GM12878 (cell line): ENCODE data around the gene B3GALT4. TPM values are rescaled to one million over a fixed set of nuclear protein-coding genes. Genes with fewer than 3 reads are reported as not detected.

ENCODE experiments used
- ATAC-seq: fragments of 200-7000 bp; cut with Tn5 transposase; 3 replicates; pipeline ENCODE4 v1.9.1; 2020; ENCODE audit warnings: mild to moderate bottlenecking, moderate library complexity
- BruUV-seq: library from RNA; stranded (reverse); fragments of 400-500 nt; replicated peaks from 2 replicates; lab custom pipeline; 2021; lab: Mats Ljungman, UMichigan
- CTCF ChIA-PET: fragments of 300-600 bp; sonication (Branson Sonifier 250); formaldehyde crosslinking; extraction: SDS; loops from one replicate; lab custom pipeline; 2021; ENCODE audit warnings: inconsistent platforms; lab: Yijun Ruan, JAX
- POLR2A ChIA-PET: fragments of 350-600 bp; formaldehyde crosslinking; extraction: SDS; loops from one replicate; lab custom pipeline; 2021; ENCODE audit warnings: inconsistent platforms; lab: Charles Lee
- RAD21 ChIA-PET: fragments of 300-600 bp; sonication (Branson Sonifier 250); formaldehyde crosslinking; loops from one replicate; lab custom pipeline; 2023; ENCODE audit warnings: antibody characterized with exemption; ENCODE audit not compliant: unreplicated experiment; lab: Charles Lee
- SMC1A ChIA-PET: fragments of 300-600 bp; sonication (Branson Sonifier 250); formaldehyde crosslinking; loops from one replicate; lab custom pipeline; 2023; ENCODE audit not compliant: unreplicated experiment, uncharacterized antibody; lab: Charles Lee
- DNase-seq: peaks from one replicate; pipeline ENCODE4 v3.0.0-alpha.2; 2011; ENCODE audit warnings: low read depth, low spot score
- FAIRE-seq: peaks from 3 replicates; lab custom pipeline; 2011; peaks lifted over from hg19 to GRCh38; lab: Jason Lieb, UNC
- H2AFZ ChIP-seq: 2 replicates; pipeline ENCODE4 v1.6.0; 2011; ENCODE audit warnings: low read depth, low read length, control low read depth; ENCODE audit not compliant: control insufficient read depth
- H3K27ac ChIP-seq: 2 replicates; pipeline ENCODE4 v1.5.1; 2011; ENCODE audit warnings: control low read depth; ENCODE audit not compliant: control insufficient read depth, insufficient read depth
- H3K27me3 ChIP-seq, 2 experiments: replicated peaks in 1 of 2; 2 replicates each; pipeline versions ENCODE4 v1.6.0 to v1.6.1; 2011; ENCODE audit warnings: low read length in 1 of 2; ENCODE audit not compliant: control insufficient read depth in 2 of 2, insufficient read depth in 2 of 2
- H3K36me3 ChIP-seq, 2 experiments: 2 replicates each; pipeline ENCODE4 v1.5.1; 2011; ENCODE audit warnings: low read length in 1 of 2; ENCODE audit not compliant: control insufficient read depth in 2 of 2, insufficient read depth in 2 of 2
- H3K4me1 ChIP-seq: 2 replicates; pipeline ENCODE4 v1.6.1; 2011; ENCODE audit warnings: mild to moderate bottlenecking, low read length, moderate library complexity, mixed read lengths; ENCODE audit not compliant: control insufficient read depth, insufficient read depth
- H3K4me2 ChIP-seq: 2 replicates; pipeline ENCODE4 v1.6.0; 2011; ENCODE audit warnings: control low read depth; ENCODE audit not compliant: control insufficient read depth, insufficient read depth
- H3K4me3 ChIP-seq: fragments of 200-600 bp; sonication (generic); 2 replicates; pipeline ENCODE4 v1.5.1; 2016
- H3K79me2 ChIP-seq: 2 replicates; pipeline ENCODE4 v1.6.0; 2011; ENCODE audit warnings: low read length; ENCODE audit not compliant: control insufficient read depth, insufficient read depth
- H3K9ac ChIP-seq: 2 replicates; pipeline ENCODE4 v1.8.0; 2011; ENCODE audit warnings: low read length, control low read depth, mixed read lengths; ENCODE audit not compliant: control insufficient read depth, insufficient read depth
- H3K9me3 ChIP-seq: replicated peaks from 3 replicates; pipeline ENCODE4 v1.5.1; 2011; ENCODE audit warnings: mild to moderate bottlenecking, low read length; ENCODE audit not compliant: control insufficient read depth, insufficient read depth
- H4K20me1 ChIP-seq: 2 replicates; pipeline ENCODE4 v1.6.0; 2011; ENCODE audit not compliant: control insufficient read depth, insufficient read depth
- CREB1 ChIP-seq: IDR thresholded peaks from 2 replicates; pipeline ENCODE4 v1.6.1; 2012; ENCODE audit warnings: low read depth, mild to moderate bottlenecking, inconsistent platforms
- HCFC1 ChIP-seq: fragments of 150-350 bp; IDR thresholded peaks from 2 replicates; pipeline ENCODE4 v1.6.1; 2014; ENCODE audit warnings: low read length
- MXI1 ChIP-seq: fragments of 150-350 bp; IDR thresholded peaks from 2 replicates; pipeline ENCODE4 v1.6.1; 2011; ENCODE audit warnings: low read depth, mild to moderate bottlenecking, inconsistent platforms, low read length, improper control_type of control experiment
- MYB ChIP-seq: fragments of 150-350 bp; IDR thresholded peaks from 2 replicates; pipeline ENCODE4 v1.6.1; 2014; ENCODE audit warnings: mild to moderate bottlenecking, low read depth, low read length, borderline replicate concordance
- PAX5 ChIP-seq: IDR thresholded peaks from 2 replicates; pipeline ENCODE4 v1.6.1; 2011; ENCODE audit warnings: low read depth, low read length, borderline replicate concordance
- PAX8 ChIP-seq: fragments of 450-650 bp; IDR thresholded peaks from 2 replicates; pipeline ENCODE4 v1.6.1; 2017; ENCODE audit warnings: mild to moderate bottlenecking, moderate library complexity
- PML ChIP-seq: IDR thresholded peaks from 2 replicates; pipeline ENCODE4 v1.6.1; 2012; ENCODE audit warnings: low read length, inconsistent platforms
- POLR2A ChIP-seq: IDR thresholded peaks from 2 replicates; pipeline ENCODE4 v1.6.1; 2011; ENCODE audit warnings: low read depth, mild to moderate bottlenecking, low read length
- POLR2AphosphoS2 ChIP-seq: IDR thresholded peaks from 2 replicates; pipeline ENCODE4 v1.6.1; 2011; ENCODE audit warnings: low read depth, mild to moderate bottlenecking, low read length, improper control_type of control experiment, moderate library complexity
- SP1 ChIP-seq: IDR thresholded peaks from one replicate; pipeline ENCODE4 v1.6.1; 2011; ENCODE audit warnings: low read depth, low read length
- SRF ChIP-seq, 2 experiments: IDR thresholded peaks; 2 replicates each; pipeline ENCODE4 v1.6.1; 2011; ENCODE audit warnings: low read depth in 2 of 2, low read length in 2 of 2, mild to moderate bottlenecking in 1 of 2, moderate library complexity in 1 of 2
- TCF7 ChIP-seq: IDR thresholded peaks from 2 replicates; pipeline ENCODE4 v1.6.1; 2014; ENCODE audit warnings: antibody characterized with exemption, borderline replicate concordance
- WGBS: methylation state at CpG from one replicate; pipeline ENCODE4 v1.1.6; 2016; ENCODE audit warnings: low lambda C conversion rate; ENCODE audit not compliant: insufficient replicate concordance, insufficient coverage; ENCODE audit errors: missing lambda C conversion rate; 5-methylcytosine and 5-hydroxymethylcytosine counted together
- in situ Hi-C: fragments of 300-500 bp; cut with MboI; formaldehyde crosslinking; loops from 9 replicates; pipeline ENCODE4 v1.14.3; 2018; ENCODE audit warnings: mixed read lengths
- intact Hi-C: fragments of 100-400 bp; cut with micrococcal nuclease; formaldehyde crosslinking; loops from one replicate; pipeline ENCODE4 v1.14.2; 2022; ENCODE audit not compliant: unreplicated experiment
- polyA plus RNA-seq, 11 experiments: library from polyadenylated mRNA; depleted of rRNA in 4 of 11; unstranded in 6 of 11; stranded (reverse) in 5 of 11; fragments of >200 nt; fragmentation: Nextera tagmentation in 4 of 11; fragmentation: Illumina TruSeq in 1 of 11; extraction: Ambion mirVana in 4 of 11; extraction: Trizol in 1 of 11; gene quantifications; 1 replicate in 1 of 11; 2 replicates in 10 of 11; pipeline versions ENCODE4 v1.2.1 to v1.2.3, GENCODE V29; 2011 to 2016; ENCODE audit warnings: inconsistent platforms in 2 of 11, missing spikeins in 2 of 11, low read depth in 1 of 11
- total RNA-seq, 4 experiments: library from RNA; depleted of rRNA in 3 of 4; stranded (reverse); fragments of >200 nt in 3 of 4; fragmentation: Illumina TruSeq in 1 of 4; extraction: Trizol in 1 of 4; gene quantifications; 2 replicates each; pipeline versions ENCODE4 v1.2.1 to v1.2.3, GENCODE V29; 2013 to 2021
- TF ChIP-seq, protein P1 (sequence below): fragments of 450-650 bp; IDR thresholded peaks from 2 replicates; pipeline ENCODE4 v1.6.1; 2016; ENCODE audit warnings: mild to moderate bottlenecking
- TF ChIP-seq, protein P2 (sequence below): fragments of 150-350 bp; IDR thresholded peaks from 2 replicates; pipeline ENCODE4 v1.6.1; 2014; ENCODE audit warnings: mild to moderate bottlenecking, low read depth, low read length
- TF ChIP-seq, protein P3 (sequence below): fragments of 450-650 bp; IDR thresholded peaks from 2 replicates; pipeline ENCODE4 v1.6.1; 2018; ENCODE audit warnings: borderline replicate concordance, mild to moderate bottlenecking; ENCODE audit not compliant: partially characterized antibody

B3GALT4 gene
- total and polyA plus RNA-seq, 10 of the 15 experiments (the other 5 are each of a cell fraction or from before 2014, with no cell fraction given): 0.27 to 8.2 (median 2.6) TPM

DNA sequence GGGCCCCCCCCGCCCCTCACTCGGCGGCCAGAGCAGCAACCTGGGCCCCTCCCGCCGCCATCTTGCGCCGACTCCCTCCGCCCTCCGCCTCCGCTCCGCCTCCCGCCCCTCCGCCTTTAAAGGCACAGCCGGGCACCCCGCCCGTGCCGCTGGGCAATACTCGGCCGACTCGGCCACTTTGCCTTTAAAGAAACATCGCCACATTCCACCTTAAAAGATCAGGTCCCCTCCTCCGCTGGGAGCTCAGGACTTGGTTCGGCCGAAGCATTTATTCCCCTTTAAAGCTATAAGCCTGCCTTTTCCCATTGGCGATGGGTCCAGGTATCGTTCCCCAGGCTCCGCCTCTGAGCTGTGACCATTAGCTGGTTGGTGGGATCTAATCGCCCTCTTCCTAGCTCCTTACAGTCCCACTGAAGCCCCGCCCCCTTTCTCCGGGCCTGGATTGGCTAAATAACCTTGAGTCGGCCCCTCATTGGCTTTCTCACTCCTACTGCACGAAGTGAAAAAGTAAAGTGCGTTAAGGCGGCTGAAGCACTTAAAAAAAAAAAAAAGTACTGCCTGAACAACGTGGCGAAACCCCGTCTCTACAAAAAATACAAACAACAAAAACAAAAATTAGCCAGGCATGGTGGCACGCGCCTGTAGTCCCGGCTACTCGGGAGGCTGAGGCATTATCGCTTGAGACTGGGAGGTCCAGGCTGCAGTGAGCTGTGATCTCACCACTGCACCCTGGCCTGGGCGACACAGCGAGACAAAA, 40.9 kb downstream of the B3GALT4 start, which contains the start of gene ZBTB22:
ZBTB22 (minus strand) TSS at position 76 of the 757 bp plus-strand sequence. CDS start 828 bp downstream, outside the sequence.
- Histone ChIP-seq H3K27ac (peak within 1 kb of the TSS; percentile 74), H4K20me1 (0 out of 2 replicates have a peak, but pooled peaks cover 3% of the 10 kb centered on the region), H3K79me2 (peaks cover 54% of the 10 kb centered on the region), H3K27me3 (no peaks in the 10 kb centered on the region), H3K4me3 (peak within 1 kb of the TSS; percentile 63), H2AFZ (peak within 1 kb of the TSS; percentile 73), H3K36me3 (peaks cover 12 to 16% of the 10 kb centered on the region in 2 experiments; a peak in 3 of 4 replicates), H3K4me2 (peak within 1 kb of the TSS; percentile 75), H3K9me3 (no peaks in the 10 kb centered on the region), H3K4me1 (peaks cover 35% of the 10 kb centered on the region), H3K9ac (peak within 1 kb of the TSS; percentile 72; the same call in 1 of the 2 replicates)
- DNase-seq: peak; percentile 94
- under 1% methylated on average over 29 of the region's 44 CpGs for WGBS
- in situ Hi-C loops: no loop called here
- ChIA-PET SMC1A (interaction anchor here (0.6 to 1.5 kb wide), 8 partner anchors 18 to 377 kb away, joined by 3 to 13 read pairs (median 4); partner anchors contain the start of genes PFDN6 and WDR46), POLR2A (interaction anchor here (0.5 to 2.0 kb wide), 21 partner anchors 9 to 1322 kb away, joined by 3 to 12 read pairs (median 5); partner anchors contain the start of genes B3GALT4, HLA-DPA1, HLA-DPB1 and HSD17B8), CTCF (interaction anchor here (0.6 to 2.7 kb wide), 9 partner anchors 17 to 137 kb away, joined by 3 to 19 read pairs (median 4); partner anchors contain the start of genes B3GALT4, CUTA, RING1 and VPS52), RAD21 (interaction anchor here (0.7 to 2.8 kb wide), 16 partner anchors 8 to 303 kb away, joined by 3 to 22 read pairs (median 4); partner anchors contain the start of genes B3GALT4, ITPR3, PFDN6 and RGL2)
- peak; percentile 95 for FAIRE-seq
- ATAC-seq: peak; percentile 69
- BruUV-seq: no TSS peak
- intact Hi-C loops: loop anchor here (5.0 kb wide), 1 partner anchor 99 kb away; the partner anchor contains the start of gene CUTA
- TF ChIP-seq TCF7 (no peak), HCFC1 (peak; percentile 42; the same call in 1 of the 2 replicates), SRF (IDR thresholded peaks at IDR 0.05; ENCODE audit: low read depth in 2 of 2, low read length in 2 of 2) (no peak), PAX8 (no peak), SP1 (peak; percentile 60), CREB1 (peak; percentile 62), POLR2A (peak; percentile 58), MXI1 (peak; percentile 59; the same call in 1 of the 2 replicates), MYB (no peak), PAX5 (0 out of 2 replicates have a peak, but pooled peaks have one; percentile 12), POLR2AphosphoS2 (peak; percentile 73; the same call in 1 of the 2 replicates), PML (peak; percentile 29; the same call in 1 of the 2 replicates)
- TF ChIP-seq, protein P1, sequence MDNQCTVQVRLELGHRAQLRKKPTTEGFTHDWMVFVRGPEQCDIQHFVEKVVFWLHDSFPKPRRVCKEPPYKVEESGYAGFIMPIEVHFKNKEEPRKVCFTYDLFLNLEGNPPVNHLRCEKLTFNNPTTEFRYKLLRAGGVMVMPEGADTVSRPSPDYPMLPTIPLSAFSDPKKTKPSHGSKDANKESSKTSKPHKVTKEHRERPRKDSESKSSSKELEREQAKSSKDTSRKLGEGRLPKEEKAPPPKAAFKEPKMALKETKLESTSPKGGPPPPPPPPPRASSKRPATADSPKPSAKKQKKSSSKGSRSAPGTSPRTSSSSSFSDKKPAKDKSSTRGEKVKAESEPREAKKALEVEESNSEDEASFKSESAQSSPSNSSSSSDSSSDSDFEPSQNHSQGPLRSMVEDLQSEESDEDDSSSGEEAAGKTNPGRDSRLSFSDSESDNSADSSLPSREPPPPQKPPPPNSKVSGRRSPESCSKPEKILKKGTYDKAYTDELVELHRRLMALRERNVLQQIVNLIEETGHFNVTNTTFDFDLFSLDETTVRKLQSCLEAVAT: 0 out of 2 replicates have a peak, but pooled peaks have one; percentile 42
- TF ChIP-seq, protein P2, sequence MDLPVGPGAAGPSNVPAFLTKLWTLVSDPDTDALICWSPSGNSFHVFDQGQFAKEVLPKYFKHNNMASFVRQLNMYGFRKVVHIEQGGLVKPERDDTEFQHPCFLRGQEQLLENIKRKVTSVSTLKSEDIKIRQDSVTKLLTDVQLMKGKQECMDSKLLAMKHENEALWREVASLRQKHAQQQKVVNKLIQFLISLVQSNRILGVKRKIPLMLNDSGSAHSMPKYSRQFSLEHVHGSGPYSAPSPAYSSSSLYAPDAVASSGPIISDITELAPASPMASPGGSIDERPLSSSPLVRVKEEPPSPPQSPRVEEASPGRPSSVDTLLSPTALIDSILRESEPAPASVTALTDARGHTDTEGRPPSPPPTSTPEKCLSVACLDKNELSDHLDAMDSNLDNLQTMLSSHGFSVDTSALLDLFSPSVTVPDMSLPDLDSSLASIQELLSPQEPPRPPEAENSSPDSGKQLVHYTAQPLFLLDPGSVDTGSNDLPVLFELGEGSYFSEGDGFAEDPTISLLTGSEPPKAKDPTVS: peak; percentile 76; the same call in 1 of the 2 replicates
- TF ChIP-seq, protein P3, sequence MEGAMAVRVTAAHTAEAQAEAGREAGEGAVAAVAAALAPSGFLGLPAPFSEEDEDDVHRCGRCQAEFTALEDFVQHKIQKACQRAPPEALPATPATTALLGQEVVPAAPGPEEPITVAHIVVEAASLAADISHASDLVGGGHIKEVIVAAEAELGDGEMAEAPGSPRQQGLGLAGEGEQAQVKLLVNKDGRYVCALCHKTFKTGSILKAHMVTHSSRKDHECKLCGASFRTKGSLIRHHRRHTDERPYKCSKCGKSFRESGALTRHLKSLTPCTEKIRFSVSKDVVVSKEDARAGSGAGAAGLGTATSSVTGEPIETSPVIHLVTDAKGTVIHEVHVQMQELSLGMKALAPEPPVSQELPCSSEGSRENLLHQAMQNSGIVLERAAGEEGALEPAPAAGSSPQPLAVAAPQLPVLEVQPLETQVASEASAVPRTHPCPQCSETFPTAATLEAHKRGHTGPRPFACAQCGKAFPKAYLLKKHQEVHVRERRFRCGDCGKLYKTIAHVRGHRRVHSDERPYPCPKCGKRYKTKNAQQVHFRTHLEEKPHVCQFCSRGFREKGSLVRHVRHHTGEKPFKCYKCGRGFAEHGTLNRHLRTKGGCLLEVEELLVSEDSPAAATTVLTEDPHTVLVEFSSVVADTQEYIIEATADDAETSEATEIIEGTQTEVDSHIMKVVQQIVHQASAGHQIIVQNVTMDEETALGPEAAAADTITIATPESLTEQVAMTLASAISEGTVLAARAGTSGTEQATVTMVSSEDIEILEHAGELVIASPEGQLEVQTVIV: peak; percentile 69
